Measurements from ENCODE around the gene PPP4R4. TPM values are rescaled to one million over a fixed set of nuclear protein-coding genes. Genes with fewer than 3 reads are reported as not detected.

The PPP4R4 gene
- total RNA-seq, 1 experiment from 2014 or later, result 0.88 TPM

DNA sequence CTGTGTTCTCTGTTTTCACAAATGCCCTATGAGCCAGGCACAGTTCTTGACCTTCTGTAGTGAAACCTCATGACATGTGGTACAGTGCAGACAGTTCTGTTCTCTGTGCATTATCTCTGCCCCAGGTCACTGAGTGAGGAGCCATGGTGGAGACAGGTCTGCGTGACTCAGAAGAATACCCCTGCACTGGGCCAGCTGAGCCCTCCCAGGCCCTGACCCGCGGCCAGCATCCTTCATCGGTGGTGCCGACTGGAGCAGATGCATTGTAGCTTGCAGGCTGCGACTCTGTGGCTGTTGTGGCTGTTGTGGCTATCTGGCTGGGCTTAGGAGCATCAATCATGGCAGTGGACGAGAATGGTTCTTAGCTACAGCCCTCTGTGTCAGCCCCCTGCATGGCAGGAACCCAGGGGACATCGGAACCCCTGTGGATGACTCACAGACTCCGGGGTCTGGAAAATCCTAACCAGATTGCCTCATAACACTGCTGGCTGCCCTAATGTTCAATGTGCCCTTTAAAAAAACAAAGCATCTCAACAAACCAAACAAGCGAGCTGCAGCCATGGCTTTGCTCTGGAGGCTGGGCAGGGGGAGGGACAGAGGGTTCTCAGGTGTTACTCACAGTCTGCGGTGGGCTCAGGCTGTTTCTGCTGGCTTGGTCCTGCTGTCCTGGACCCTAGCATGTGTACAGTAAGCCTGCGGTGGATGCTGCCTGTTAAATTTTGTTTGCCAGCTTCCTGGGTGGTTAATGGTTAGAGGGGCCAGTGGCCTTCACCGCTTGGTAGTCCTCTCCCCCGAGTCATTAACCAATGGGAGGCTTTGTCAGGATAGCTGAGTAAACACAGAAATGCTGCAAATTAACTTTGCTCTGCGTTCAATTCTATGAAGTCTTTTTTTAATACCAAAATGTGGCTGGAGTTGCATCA, 148.8 kb downstream of the PPP4R4 start, which contains the start of gene SERPINA6:
Gene SERPINA6 (minus strand): TSS at position 689 of the 923 bp plus-strand sequence. CDS start 8,688 bp downstream, outside the sequence.
- no TSS peak for BruUV-seq (replicated peaks)
- H3K27ac ChIP-seq (ENCODE audit: low read depth, low read length, poor library complexity, severe bottlenecking), result no peak within 1 kb of the TSS
- ChIA-PET POLR2A (ENCODE audit: low non-redundant PET) (no interaction called here), CTCF (no interaction called here)
- no peaks in the 10 kb centered on the region for H3K9me3 ChIP-seq (ENCODE audit: low read depth, low read length, poor library complexity, severe bottlenecking)
- intact Hi-C loops (cut with micrococcal nuclease; ENCODE audit: unreplicated experiment), result no loop called here
- H3K4me3 ChIP-seq (ENCODE audit: low read depth, low read length, poor library complexity, severe bottlenecking), result no peak within 1 kb of the TSS
- DNase-seq (ENCODE audit: low spot score), result no peak
- H3K27me3 ChIP-seq (replicated peaks; ENCODE audit: insufficient read depth, low read depth, low read length, poor library complexity), result no peaks in the 10 kb centered on the region
- no peak for TF ChIP-seq EZH2 (IDR thresholded peaks at IDR 0.05; ENCODE audit: borderline replicate concordance, low read depth, low read length, poor library complexity, severe bottlenecking)
- TF ChIP-seq, protein P1, sequence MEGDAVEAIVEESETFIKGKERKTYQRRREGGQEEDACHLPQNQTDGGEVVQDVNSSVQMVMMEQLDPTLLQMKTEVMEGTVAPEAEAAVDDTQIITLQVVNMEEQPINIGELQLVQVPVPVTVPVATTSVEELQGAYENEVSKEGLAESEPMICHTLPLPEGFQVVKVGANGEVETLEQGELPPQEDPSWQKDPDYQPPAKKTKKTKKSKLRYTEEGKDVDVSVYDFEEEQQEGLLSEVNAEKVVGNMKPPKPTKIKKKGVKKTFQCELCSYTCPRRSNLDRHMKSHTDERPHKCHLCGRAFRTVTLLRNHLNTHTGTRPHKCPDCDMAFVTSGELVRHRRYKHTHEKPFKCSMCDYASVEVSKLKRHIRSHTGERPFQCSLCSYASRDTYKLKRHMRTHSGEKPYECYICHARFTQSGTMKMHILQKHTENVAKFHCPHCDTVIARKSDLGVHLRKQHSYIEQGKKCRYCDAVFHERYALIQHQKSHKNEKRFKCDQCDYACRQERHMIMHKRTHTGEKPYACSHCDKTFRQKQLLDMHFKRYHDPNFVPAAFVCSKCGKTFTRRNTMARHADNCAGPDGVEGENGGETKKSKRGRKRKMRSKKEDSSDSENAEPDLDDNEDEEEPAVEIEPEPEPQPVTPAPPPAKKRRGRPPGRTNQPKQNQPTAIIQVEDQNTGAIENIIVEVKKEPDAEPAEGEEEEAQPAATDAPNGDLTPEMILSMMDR (conservative IDR thresholded peaks at IDR 0.05; ENCODE audit: low read depth, low read length), result no peak
- no peaks in the 10 kb centered on the region for H3K36me3 ChIP-seq (ENCODE audit: insufficient read depth, low read length, poor library complexity, severe bottlenecking)
- no peaks in the 10 kb centered on the region for H3K4me1 ChIP-seq (ENCODE audit: insufficient read depth, low read length, poor library complexity, severe bottlenecking)

DNA sequence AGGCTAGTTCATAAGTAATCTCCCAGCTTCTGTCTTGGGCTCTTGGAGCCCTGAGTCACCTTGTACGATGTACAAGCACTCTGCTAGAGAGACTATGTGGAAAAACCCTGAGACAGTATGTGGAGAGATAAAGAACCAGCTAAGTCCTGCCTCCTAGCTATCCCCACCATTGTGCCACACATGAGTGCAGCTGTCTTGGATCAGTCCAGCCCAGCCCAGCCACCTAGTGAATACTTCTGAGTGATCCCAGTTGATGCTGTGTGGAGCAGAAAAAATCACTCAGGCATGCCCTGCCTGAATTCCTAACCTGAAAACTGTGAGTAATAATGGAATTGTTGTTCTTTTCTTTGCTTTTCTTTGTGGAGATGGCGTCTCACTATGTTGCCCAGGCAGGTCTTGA, 154.1 kb downstream of the PPP4R4 start:
- no peaks in the 10 kb centered on the region for H3K36me3 ChIP-seq (ENCODE audit: insufficient read depth, low read length, poor library complexity, severe bottlenecking)
- BruUV-seq (replicated peaks), result no TSS peak
- no peak for DNase-seq (ENCODE audit: low spot score)
- CTCF ChIA-PET, result no interaction called here
- no peak overlapping the region for H3K27ac ChIP-seq (ENCODE audit: low read depth, low read length, poor library complexity, severe bottlenecking)
- POLR2A ChIA-PET (ENCODE audit: low non-redundant PET), result no interaction called here
- intact Hi-C loops (cut with micrococcal nuclease; ENCODE audit: unreplicated experiment), result no loop called here
- no peaks in the 10 kb centered on the region for H3K9me3 ChIP-seq (ENCODE audit: low read depth, low read length, poor library complexity, severe bottlenecking)
- H3K27me3 ChIP-seq (replicated peaks; ENCODE audit: insufficient read depth, low read depth, low read length, poor library complexity), result no peaks in the 10 kb centered on the region
- H3K4me3 ChIP-seq (ENCODE audit: low read depth, low read length, poor library complexity, severe bottlenecking), result no peak overlapping the region
- TF ChIP-seq, protein P1 (conservative IDR thresholded peaks at IDR 0.05; ENCODE audit: low read depth, low read length), result no peak
- no peaks in the 10 kb centered on the region for H3K4me1 ChIP-seq (ENCODE audit: insufficient read depth, low read length, poor library complexity, severe bottlenecking)

Other genes starting within 250 kb of the PPP4R4 start
- not detected in 2 replicates for gene FAM181A, start 247.0 kb upstream of the PPP4R4 start, total RNA-seq (2021)
- not detected in 2 replicates for gene ASB2, start 197.8 kb upstream of the PPP4R4 start, total RNA-seq (2021)
- gene CCDC197, start 177.0 kb upstream of the PPP4R4 start, total RNA-seq (2021), result not detected in 2 replicates
- 1.1 and 2.3 TPM in 2 replicates for gene OTUB2, start 148.0 kb upstream of the PPP4R4 start, total RNA-seq (2021)
- gene DDX24, start 93.1 kb upstream of the PPP4R4 start, total RNA-seq (2021), result 195 and 203 TPM in 2 replicates
- gene IFI27L1, start 93.0 kb upstream of the PPP4R4 start, total RNA-seq (2021), result 14.7 and 17.5 TPM in 2 replicates
- 3.7 and 4.9 TPM in 2 replicates for gene IFI27, start 63.6 kb upstream of the PPP4R4 start, total RNA-seq (2021)
- gene IFI27L2, start 44.7 kb upstream of the PPP4R4 start, total RNA-seq (2021), result 12.4 and 13.4 TPM in 2 replicates
- not detected in 2 replicates for gene SERPINA10, start 118.9 kb downstream of the PPP4R4 start, total RNA-seq (2021)
- gene SERPINA6, start 149.0 kb downstream of the PPP4R4 start, total RNA-seq (2021), result not detected in 2 replicates
- not detected in 2 replicates for gene SERPINA2, start 192.4 kb downstream of the PPP4R4 start, total RNA-seq (2021)
- gene SERPINA1, start 214.3 kb downstream of the PPP4R4 start, total RNA-seq (2021), result not detected in 2 replicates